SKM-1 (cell line): Measurements from ENCODE around the gene ADD2.

Source experiments
- DNase-seq: peaks from one replicate; lab custom pipeline; 2025; ENCODE audit not compliant: unreplicated experiment; lab: John Stamatoyannopoulos, UW

Gene ADD2

DNA sequence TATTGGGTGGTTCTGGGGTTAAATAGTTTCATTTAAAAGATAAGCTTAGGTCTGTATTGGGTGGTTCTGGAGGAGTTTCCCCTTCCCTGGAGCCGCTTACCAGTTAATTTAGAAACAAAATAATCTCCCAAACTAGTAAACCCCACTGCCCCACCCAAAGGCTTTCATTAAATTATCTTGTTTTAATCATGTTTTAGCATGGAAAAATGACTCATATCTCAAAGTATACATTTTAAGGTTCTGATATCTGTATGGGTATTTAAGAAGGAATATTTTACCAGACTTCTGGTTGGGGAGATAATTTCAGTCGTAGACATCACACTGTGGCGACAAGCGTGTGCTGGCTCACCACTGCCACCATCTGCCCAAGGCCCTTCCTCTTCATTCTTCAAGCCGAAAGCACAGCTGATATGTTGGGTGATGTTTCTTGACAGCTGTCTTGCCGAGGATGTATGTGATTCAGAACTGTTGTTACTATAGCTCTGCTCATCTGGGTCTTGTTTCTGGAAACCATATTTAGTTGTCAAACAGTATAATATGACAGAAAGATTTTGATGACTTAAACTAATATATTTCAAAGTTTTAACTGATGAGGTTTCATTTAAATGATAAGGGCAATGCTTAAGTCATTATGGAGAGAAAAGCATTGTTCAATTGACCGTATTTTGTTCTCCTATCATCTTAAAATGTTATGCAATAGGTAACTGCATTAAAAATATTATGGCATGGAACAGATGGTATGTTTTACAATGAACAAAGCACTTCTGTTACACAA is 17.3 kb upstream of the ADD2 start:
- no peak for DNase-seq

DNA sequence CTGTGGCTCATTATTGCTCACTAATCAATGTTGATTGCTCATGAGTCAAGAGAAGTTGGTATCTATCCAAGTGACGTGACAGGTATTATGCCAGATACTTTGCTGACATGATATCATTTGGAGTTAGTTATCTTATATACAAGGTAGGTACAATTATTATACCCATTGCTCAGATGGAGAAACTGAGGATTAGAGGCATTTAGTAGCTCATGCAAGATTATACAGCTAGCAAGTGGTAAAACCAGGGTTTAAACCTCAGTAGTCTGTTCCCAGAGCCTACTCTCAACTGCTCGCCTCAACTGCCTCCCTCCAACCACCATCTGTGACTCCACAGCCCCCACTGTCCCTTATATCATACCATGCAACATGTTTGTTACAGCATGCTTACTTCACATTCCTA is 16.3 kb upstream of the ADD2 start:
- DNase-seq, result no peak

GRCh38 chr2:70779911-70780545 is 12.0 kb upstream of the ADD2 start:
- DNase-seq, result no peak

GRCh38 chr2:70779491-70779890 is 11.5 kb upstream of the ADD2 start:
- DNase-seq, result no peak

DNA sequence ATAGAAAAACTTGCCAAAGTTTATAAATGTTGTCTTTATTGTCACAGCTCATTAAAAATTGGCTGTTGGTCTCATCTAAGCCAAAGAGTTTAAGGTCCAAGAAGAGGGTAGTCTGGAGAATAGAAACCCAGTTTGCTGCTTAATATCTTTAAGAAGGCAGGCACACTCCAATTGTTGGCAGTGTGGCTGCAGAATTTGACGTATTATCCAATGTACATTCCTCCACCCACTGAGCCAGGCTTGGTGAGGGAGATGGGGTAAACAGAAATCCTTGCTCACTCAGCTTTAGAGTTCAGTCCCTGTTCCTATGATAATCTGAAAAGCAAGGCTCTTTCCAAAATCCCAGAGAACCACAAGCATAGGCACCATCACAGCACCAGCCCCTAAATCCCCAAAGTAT is 10.7 kb upstream of the ADD2 start:
- DNase-seq, result no peak

DNA sequence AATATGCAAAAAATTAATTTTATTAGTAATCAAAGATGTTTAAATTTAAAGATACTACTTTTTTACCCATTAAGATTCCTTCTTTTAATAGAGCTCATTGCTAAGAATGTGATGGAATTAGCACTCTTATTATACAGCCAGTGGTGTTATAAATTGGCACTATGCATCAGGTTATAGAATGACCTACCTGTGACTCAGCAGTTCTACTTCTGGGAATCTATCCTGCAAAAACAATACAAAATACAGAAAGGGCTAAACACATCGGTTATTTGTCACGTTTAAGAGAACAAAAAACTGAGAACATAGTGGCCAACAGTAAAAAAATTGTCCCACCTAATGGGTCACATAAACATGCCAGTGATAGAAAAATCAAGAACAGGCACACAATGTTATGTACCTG is 9.4 kb upstream of the ADD2 start:
- DNase-seq, result no peak

GRCh38 chr2:70776266-70776665 is 8.3 kb upstream of the ADD2 start:
- no peak for DNase-seq

- DNase-seq, result no peak
Observed at GRCh38 chr2:70775141-70775540, 7.1 kb upstream of the ADD2 start.

GRCh38 chr2:70772486-70773155 is 4.6 kb upstream of the ADD2 start:
- DNase-seq, result no peak

DNA sequence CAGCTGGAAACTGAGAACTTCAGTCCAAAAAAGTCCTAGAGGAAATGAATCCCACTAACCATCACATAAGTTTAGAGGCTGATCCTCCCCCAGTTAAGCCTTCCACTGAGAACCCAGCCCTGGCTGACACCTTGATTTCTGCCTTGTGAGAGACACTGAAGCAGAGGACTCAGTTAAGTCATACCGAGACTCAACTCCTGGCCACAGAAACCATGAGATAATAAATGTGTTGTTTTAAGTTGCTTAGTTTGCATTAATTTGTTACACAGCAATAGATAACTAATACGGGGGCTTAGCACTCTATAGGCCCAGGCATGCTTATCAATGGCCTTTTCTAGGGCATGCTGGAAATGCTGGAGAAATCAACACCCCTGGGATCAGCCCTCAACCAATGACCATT is 3.4 kb upstream of the ADD2 start:
- no peak for DNase-seq

GRCh38 chr2:70769450-70769849 is 1.4 kb upstream of the ADD2 start:
- no peak for DNase-seq

- no peak for DNase-seq
Observed at GRCh38 chr2:70768590-70769085, 638 bp upstream of the ADD2 start.

DNA sequence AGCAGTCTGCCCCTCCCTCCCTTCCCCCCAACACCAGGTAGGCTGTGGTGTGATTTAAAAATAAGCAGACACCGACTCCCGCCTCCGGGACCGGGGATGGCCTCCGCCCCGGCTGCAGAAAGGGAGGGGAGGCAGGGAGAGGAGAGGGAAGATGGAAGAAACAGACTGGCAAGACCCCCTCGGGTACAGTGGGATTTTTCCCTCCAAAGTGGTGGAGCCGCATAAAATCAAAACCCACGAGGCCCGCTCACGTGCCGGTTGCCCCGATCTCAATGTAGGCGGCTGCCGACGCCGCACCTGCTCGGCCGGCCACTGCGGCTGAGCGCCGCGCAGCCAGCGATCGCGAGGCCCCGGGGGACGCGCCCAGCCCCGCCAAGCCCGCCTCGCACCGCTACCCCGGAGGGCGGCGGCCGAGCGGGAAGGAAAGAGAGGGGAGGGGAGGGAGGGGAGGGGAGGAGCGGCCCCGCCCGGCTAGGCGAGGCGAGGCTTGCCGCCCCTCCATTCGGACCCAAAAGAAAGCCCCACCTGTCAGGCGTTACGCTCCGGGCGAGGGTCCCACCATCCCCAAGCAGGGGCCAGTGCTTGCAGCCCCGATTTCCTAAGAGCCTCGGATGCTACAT is 811 bp downstream of the ADD2 start:
- no peak for DNase-seq

DNA sequence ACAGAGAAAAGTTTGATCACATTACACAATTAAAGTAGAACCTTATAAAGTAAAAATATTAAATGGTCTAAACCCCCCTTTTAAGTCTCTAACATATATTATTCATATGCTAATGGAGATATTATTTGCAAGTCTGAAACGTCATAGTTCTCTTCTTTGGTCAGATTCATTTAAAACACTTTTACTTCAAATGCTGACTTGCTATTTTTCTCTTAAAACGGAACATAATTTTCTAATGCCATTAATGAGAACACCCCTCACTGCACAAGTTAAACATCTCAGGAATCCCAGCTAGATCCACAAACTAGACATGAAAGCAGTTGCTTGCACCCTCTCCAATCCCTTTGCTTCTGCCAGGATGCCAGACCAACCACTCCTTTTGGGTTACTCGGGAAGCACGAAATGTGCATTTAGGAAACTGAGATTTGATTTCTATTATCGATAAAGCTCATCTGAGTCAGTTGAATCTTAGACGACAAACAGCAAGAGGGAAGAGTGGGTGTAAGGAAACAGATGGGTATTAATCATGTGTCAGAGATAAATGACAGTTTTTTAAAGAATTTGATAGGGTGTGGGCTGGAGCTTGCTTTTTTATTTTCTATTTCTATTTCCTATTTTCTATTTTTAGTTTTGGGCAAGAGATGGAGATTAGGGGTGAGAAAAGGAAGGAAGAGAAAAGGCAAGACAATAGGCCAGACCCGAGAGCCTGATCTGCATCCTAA is 1.5 kb downstream of the ADD2 start:
- no peak for DNase-seq

- DNase-seq, result no peak
Observed at GRCh38 chr2:70765507-70765906, 2.5 kb downstream of the ADD2 start.

DNA sequence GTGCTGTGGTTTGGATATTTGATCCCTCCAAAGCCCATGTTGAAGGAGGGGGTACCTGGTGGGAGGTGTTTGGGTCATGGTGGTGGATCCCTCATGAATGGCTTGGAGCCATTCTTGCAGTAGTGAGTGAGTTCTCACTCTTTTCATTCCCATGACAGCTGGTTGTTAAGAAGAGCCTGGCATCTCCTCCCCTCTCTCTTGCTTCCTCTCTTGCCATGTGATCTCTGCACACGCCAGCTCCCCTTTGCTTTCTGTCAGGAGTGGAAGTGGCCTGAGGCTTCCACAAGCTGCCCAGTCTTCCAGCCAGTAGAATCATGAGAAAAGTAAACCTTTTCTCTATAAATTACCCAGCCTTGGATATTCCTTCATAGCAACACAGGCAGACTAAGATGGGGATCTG is 8.6 kb downstream of the ADD2 start:
- DNase-seq, result no peak

DNA sequence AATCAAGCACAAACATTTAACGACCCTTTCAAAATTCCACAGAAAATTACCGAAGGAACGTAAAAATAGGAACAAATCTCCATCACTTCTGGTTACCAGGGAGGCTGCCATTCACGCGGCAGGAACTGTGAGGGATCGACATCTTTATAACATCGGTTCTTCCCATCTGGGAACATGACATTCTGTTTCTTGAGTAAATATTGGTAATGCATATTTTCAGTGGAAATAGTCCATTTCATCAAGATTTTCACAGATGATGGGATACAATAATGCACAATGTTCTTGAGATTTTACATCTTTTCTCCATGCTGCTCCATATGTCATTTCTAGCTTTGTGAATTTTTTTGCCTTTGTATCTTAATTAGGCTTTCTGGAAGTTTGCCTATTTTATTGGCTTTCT is 10.0 kb downstream of the ADD2 start:
- DNase-seq, result no peak

DNA sequence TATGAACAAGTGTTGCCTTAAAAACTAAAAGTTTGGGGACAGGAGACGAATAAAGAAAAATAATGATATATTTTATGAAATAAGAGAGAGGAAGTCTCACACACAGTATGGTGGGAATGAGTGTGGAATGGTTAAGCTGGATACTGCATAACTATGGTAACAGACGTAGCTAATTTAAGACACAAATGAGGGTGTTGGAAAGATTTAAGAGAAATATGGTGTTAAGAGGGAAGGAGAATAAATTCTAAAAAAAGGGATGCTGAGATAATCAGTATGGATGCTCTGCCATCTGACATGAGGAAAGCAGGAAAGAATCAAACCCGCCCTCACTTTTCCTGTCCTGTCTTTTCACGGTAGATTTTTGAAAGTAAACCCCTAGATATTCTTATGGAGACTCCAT is 10.6 kb downstream of the ADD2 start:
- no peak for DNase-seq

- no peak for DNase-seq
Observed at GRCh38 chr2:70756128-70756527, 11.9 kb downstream of the ADD2 start.

DNA sequence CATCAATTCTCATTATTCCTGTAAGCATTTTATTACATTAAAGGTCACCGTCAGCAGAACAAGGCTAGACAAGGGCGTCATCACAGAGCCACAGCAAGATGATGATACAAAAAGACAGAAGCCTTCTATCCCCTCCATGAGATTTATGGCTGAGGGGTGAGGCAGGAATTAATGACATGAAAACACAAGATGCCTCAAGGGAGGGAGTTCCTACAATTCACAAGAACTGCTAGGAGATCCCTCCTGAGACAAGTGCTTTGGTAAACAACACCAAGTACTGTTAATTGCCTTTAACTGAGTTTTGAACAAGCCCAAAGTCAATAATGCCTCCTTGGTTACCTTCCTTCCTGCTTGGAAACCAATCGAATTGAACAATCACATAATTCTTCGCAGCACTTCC is 14.1 kb downstream of the ADD2 start:
- no peak for DNase-seq

DNA sequence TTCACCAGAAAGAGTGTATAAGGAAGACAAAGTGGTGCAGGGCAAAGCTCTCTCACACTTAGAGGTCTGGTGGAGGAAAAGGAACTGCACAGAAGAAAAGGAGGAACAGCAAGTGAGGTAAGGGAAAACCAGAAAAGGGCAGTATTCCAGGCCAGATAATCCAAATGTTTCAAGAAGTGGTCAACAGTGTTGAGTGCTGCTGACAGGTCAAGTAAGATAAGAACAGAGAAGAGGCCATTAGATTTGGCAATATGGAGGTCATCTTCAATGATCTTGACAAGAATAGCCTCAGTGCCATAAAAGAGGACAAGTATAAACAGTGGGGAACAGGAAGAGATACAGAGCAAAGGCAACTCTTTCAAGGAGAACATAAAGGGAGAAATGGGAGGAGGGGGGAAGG is 15.0 kb downstream of the ADD2 start:
- no peak for DNase-seq
